Natural killer cell (primary cell): ENCODE measurements around the gene DAAM2. TPM values are rescaled to one million over a fixed set of nuclear protein-coding genes. Genes with fewer than 3 reads are reported as not detected.

Source experiments
- ATAC-seq, 3 donors: fragments of 150-1000 bp in 2 of 3; fragments of 200-7000 bp in 1 of 3; cut with Tn5 transposase; 1 replicate in 1 of 3; 2 replicates in 2 of 3; pipeline ENCODE4 v1.10.0; 2021; ENCODE audit warnings: mild to moderate bottlenecking in 2 of 3, moderate library complexity in 2 of 3
- DNase-seq, 2 donors: peaks; one replicate each; pipeline versions ENCODE4 v3.0.0 to v3.0.0-alpha.2; 2013 to 2021; ENCODE audit warnings: mixed read lengths in 1 of 2
- H3K27ac ChIP-seq: one replicate; pipeline ENCODE4 v1.5.1; 2013; ENCODE audit warnings: mild to moderate bottlenecking, low read length
- H3K27me3 ChIP-seq: one replicate; pipeline ENCODE4 v1.6.1; 2013; ENCODE audit warnings: low read length; ENCODE audit not compliant: control insufficient read depth, insufficient read depth
- H3K36me3 ChIP-seq: one replicate; pipeline ENCODE4 v1.6.1; 2013; ENCODE audit warnings: low read length; ENCODE audit not compliant: control insufficient read depth, insufficient read depth
- H3K4me1 ChIP-seq: one replicate; pipeline ENCODE4 v1.6.1; 2013; ENCODE audit warnings: low read length; ENCODE audit not compliant: control insufficient read depth, insufficient read depth
- H3K4me3 ChIP-seq: one replicate; pipeline ENCODE4 v1.5.1; 2013; ENCODE audit warnings: low read length
- H3K9me3 ChIP-seq: one replicate; pipeline ENCODE4 v1.6.1; 2013; ENCODE audit warnings: low read length; ENCODE audit not compliant: control insufficient read depth, insufficient read depth
- H3K27ac Mint-ChIP-seq, 2 donors: one replicate each; pipeline ENCODE4 v1.8.0; 2022; ENCODE audit warnings: mild to moderate bottlenecking in 2 of 2, mixed read lengths in 2 of 2, moderate library complexity in 1 of 2
- H3K27me3 Mint-ChIP-seq, 2 donors: one replicate each; pipeline ENCODE4 v1.8.0; 2022; ENCODE audit warnings: low read depth in 2 of 2, mixed read lengths in 2 of 2
- H3K36me3 Mint-ChIP-seq: one replicate; pipeline ENCODE4 v1.8.0; 2022; ENCODE audit warnings: mixed read lengths
- H3K4me1 Mint-ChIP-seq, 2 donors: one replicate each; pipeline ENCODE4 v1.8.0; 2022; ENCODE audit warnings: mixed read lengths in 2 of 2
- H3K4me3 Mint-ChIP-seq: one replicate; pipeline ENCODE4 v1.8.0; 2022; ENCODE audit warnings: mild to moderate bottlenecking, moderate library complexity, mixed read lengths
- H3K9me3 Mint-ChIP-seq, 2 donors: one replicate each; pipeline ENCODE4 v1.8.0; 2022; ENCODE audit warnings: mixed read lengths in 2 of 2
- WGBS: methylation state at CpG from one replicate; pipeline ENCODE4 v1.1.7; 2013; ENCODE audit warnings: missing lambda C conversion rate; ENCODE audit not compliant: insufficient coverage; 5-methylcytosine and 5-hydroxymethylcytosine counted together
- intact Hi-C: fragments of 100-400 bp; cut with micrococcal nuclease; formaldehyde crosslinking; loops from one replicate; pipeline ENCODE4 v1.14.2; 2022
- total RNA-seq, 4 donors: library from RNA; stranded (reverse); fragments of 120-200 nt in 1 of 4; gene quantifications; one replicate each; pipeline versions ENCODE4 v1.2.3 to v1.2.4, GENCODE V29; 2013 to 2022
- TF ChIP-seq, protein P1 (sequence below): fragments of 200-600 bp; IDR thresholded peaks from one replicate; pipeline ENCODE4 v1.8.0; 2022; ENCODE audit warnings: antibody characterized with exemption

The DAAM2 gene
- total RNA-seq, 3 donors from 2014 or later (not counting 1 experiment from before 2014, with no cell fraction given) = not detected

DNA sequence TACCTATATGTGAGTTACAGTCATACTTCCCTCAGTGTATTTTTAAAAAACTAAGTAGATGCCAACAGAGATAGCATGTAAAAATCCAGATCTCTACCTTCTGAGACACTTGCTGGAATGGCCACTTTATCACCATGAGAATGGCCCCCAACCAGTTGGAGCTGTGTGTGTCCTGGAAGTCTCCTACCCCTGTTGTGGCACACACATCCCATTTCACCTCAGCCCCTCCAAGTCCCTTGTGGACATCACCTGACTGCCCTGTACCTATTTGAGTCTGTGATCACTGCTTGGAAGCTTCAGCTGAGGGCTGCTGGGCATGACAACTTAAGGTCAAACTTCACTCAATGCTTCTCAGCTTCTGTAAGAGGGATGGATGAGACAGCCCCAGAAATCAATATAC lies 118.0 kb downstream of the DAAM2 start:
- no peaks in the 10 kb centered on the region for H3K36me3 ChIP-seq
- no peaks in the 10 kb centered on the region for H3K9me3 ChIP-seq
- Mint-ChIP-seq H3K4me3 (no peak overlapping the region), H3K9me3 (no peaks in the 10 kb centered on the region), H3K27ac (no peak overlapping the region), H3K36me3 (no peaks in the 10 kb centered on the region), H3K4me1 (no peaks in the 10 kb centered on the region), H3K27me3 (no peaks in the 10 kb centered on the region)
- no peak overlapping the region for H3K4me3 ChIP-seq
- intact Hi-C loops = no loop called here
- ATAC-seq (no peak), DNase-seq (no peak)
- no peak overlapping the region for H3K27ac ChIP-seq
- no peaks in the 10 kb centered on the region for H3K27me3 ChIP-seq
- TF ChIP-seq, protein P1, sequence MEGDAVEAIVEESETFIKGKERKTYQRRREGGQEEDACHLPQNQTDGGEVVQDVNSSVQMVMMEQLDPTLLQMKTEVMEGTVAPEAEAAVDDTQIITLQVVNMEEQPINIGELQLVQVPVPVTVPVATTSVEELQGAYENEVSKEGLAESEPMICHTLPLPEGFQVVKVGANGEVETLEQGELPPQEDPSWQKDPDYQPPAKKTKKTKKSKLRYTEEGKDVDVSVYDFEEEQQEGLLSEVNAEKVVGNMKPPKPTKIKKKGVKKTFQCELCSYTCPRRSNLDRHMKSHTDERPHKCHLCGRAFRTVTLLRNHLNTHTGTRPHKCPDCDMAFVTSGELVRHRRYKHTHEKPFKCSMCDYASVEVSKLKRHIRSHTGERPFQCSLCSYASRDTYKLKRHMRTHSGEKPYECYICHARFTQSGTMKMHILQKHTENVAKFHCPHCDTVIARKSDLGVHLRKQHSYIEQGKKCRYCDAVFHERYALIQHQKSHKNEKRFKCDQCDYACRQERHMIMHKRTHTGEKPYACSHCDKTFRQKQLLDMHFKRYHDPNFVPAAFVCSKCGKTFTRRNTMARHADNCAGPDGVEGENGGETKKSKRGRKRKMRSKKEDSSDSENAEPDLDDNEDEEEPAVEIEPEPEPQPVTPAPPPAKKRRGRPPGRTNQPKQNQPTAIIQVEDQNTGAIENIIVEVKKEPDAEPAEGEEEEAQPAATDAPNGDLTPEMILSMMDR = no peak
- H3K4me1 ChIP-seq = no peaks in the 10 kb centered on the region

- no peaks in the 10 kb centered on the region for H3K9me3 ChIP-seq
- Mint-ChIP-seq H3K36me3 (no peaks in the 10 kb centered on the region), H3K4me3 (no peak overlapping the region), H3K4me1 (no peaks in the 10 kb centered on the region), H3K27ac (no peak overlapping the region), H3K9me3 (no peaks in the 10 kb centered on the region), H3K27me3 (no peaks in the 10 kb centered on the region)
- H3K4me1 ChIP-seq = no peaks in the 10 kb centered on the region
- H3K27ac ChIP-seq = no peak overlapping the region
- WGBS = 80% methylated on average over 2 of the region's 2 CpGs
- TF ChIP-seq, protein P1 = no peak
- DNase-seq = no peak
- no peaks in the 10 kb centered on the region for H3K27me3 ChIP-seq
- H3K36me3 ChIP-seq = no peaks in the 10 kb centered on the region
- no peak for ATAC-seq
- H3K4me3 ChIP-seq = no peak overlapping the region
- intact Hi-C loops = no loop called here
Observed at GRCh38 chr6:39910744-39911143, 118.6 kb downstream of the DAAM2 start.

DNA sequence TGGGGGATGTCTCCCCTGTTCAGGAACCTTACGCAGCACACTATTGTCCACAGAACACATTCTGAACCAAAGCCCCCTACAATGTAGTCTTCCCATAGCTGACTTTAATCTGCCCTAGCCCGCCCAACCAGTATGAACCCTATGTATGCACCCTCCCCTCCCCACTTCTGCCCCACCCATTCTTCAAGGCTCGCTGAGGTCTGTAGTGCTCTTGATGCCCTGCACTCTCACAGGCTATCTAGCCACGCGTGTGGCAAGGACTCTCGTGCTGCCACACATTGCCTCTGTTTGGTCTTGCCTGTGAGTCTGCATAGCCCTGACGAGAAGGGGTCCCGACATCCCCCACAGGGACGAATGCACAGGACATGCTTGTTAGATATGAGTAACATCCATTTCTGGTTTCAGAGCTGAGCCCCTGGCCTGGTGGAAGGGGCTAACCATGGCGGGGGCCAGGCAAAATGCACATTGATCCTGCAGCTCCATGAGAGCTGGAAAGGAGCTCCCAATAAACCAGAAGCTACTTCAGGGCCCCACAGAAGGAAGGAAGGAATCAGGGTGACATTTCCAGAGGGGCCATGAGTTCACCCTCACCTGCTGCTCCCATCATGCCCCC lies 119.4 kb downstream of the DAAM2 start:
- TF ChIP-seq, protein P1 = no peak
- no peak for DNase-seq
- no peaks in the 10 kb centered on the region for H3K27me3 Mint-ChIP-seq
- intact Hi-C loops = no loop called here
- H3K27ac Mint-ChIP-seq = no peak overlapping the region
- H3K4me1 Mint-ChIP-seq = no peaks in the 10 kb centered on the region
- no peaks in the 10 kb centered on the region for H3K27me3 ChIP-seq
- H3K9me3 ChIP-seq = no peaks in the 10 kb centered on the region
- H3K4me1 ChIP-seq = no peaks in the 10 kb centered on the region
- 85% methylated on average over 10 of the region's 10 CpGs for WGBS
- no peak for ATAC-seq
- no peak overlapping the region for H3K27ac ChIP-seq
- H3K36me3 Mint-ChIP-seq = no peaks in the 10 kb centered on the region
- no peak overlapping the region for H3K4me3 ChIP-seq
- H3K9me3 Mint-ChIP-seq = no peaks in the 10 kb centered on the region
- H3K36me3 ChIP-seq = no peaks in the 10 kb centered on the region
- no peak overlapping the region for H3K4me3 Mint-ChIP-seq

GRCh38 chr6:39912446-39912845 lies 120.3 kb downstream of the DAAM2 start:
- WGBS = 87% methylated on average over 4 of the region's 4 CpGs
- no peaks in the 10 kb centered on the region for H3K4me1 ChIP-seq

More at GRCh38 chr6:39912446-39912845, 120.3 kb downstream of the DAAM2 start:
- H3K27me3 ChIP-seq = no peaks in the 10 kb centered on the region
- H3K36me3 ChIP-seq = no peaks in the 10 kb centered on the region
- Mint-ChIP-seq H3K4me3 (no peak overlapping the region), H3K4me1 (no peaks in the 10 kb centered on the region), H3K27me3 (no peaks in the 10 kb centered on the region), H3K9me3 (no peaks in the 10 kb centered on the region), H3K27ac (no peak overlapping the region), H3K36me3 (no peaks in the 10 kb centered on the region)
- TF ChIP-seq, protein P1 = no peak
- H3K27ac ChIP-seq = no peak overlapping the region
- intact Hi-C loops = no loop called here
- H3K4me3 ChIP-seq = no peak overlapping the region
- DNase-seq = no peak
- no peak for ATAC-seq
- no peaks in the 10 kb centered on the region for H3K9me3 ChIP-seq
